ENCODE data around the gene AGFG2.

Gene AGFG2

GRCh38 chr7:100573691-100574361 is 34.8 kb downstream of the AGFG2 start, which contains the start of gene SAP25:
SAP25 (minus strand) TSS chr7:100573900; CDS start chr7:100573742, 158 bp downstream.
- DNase-seq, result no peak

GRCh38 chr7:100574362-100575205 is 35.6 kb downstream of the AGFG2 start:
- DNase-seq, result no peak

DNA sequence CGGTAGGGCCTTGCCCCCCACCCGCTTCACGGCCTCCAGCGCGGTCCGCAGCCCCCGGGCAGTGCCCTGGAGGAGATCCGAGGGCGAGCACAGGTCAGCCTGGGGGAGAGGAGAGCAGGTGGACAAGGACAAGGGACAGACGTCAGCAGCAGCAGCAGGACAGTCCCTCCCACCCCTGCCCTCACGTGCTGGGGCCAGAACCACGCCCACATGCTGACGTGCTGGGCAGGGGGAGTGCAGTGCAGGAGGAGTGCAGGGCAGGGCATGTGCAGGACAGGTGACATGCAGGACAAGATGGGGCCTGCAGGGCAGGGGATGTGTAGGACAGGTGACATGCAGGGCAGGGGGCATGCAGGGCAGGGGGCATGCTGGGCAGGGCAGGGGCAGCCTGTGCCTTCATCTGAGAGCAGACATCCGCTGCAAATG is 36.2 kb downstream of the AGFG2 start:
- no peak for DNase-seq

DNA sequence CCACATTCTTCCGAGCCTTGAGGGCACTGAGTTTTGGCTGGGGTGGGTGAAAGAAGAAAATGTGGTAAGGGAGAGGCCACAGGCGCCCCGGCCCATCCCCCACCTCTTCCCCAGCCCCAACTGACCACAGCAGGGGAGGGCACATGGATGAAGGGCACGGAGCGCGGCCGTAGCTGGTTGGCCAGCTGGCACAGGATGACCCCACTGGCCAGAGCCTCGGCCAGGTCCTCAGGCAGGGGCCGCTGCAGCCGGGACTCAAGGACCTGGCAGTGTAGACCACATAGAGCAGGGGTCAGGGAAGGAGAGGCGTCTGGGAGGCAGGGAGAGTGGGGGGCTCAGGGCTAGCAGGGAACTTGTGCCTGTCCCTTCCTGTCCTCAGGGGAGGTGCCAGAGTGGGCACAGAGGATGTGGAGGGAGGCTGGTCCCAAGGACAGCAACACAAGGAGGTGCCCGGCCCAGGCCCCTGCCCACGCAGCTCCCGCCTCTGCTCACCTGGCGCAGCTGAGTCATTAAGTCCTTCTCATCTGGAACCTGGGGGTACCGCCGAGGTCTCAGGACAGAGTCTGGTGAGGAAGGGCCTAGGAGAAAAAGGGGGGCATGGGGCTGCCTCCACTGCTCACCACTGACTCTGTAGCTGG is 36.9 kb downstream of the AGFG2 start:
- no peak for DNase-seq

- no peak for DNase-seq
Observed at GRCh38 chr7:100576384-100576993, 37.5 kb downstream of the AGFG2 start.

- no peak for DNase-seq
Observed at GRCh38 chr7:100577103-100577502, 38.1 kb downstream of the AGFG2 start.

GRCh38 chr7:100577507-100577906 is 38.5 kb downstream of the AGFG2 start:
- DNase-seq, result no peak

DNA sequence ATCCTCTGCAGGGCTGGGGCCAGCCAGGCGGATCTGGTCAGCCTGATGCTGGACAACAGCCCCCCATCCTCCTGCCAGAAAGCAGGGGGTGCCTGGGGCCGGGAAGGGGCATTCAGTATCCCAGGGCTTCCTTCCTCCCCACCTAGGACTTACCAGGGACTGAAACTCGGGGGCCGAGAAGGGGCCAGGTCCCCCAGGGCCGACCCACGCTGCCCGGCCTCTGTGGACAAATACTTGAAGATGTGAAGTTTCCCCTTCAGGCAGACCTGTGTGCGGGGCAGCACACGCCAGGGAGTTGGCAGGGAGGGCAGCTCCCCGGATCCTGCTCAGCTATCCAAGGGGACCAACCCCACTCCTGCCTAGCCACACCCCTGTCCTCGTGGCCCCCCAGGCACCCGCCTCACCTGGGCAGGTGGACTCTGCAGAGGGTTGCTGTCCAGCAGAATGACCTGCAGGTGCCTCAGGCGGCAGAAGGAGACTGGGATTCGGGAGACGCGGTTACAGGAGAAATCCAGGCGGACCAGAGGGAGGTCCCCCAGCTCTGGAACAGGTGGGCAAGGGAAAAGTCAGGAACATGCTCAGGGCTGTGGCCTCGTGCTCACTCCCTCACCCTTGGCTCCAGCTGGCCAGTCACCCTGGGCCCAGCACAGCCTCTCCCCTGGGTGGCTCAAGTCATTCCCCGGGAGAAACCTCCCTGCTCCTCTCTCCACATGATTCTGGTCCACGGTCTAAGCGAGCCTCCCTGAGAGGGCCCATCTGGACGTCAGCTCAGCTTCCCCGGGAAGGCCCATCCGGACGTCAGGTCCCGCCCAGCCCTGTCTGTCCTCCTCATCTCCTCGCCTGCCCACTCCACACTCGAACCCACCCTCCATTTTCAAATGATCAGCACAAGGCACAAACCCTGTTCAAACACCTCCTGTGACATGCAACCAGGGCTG is 39.5 kb downstream of the AGFG2 start:
- no peak for DNase-seq

GRCh38 chr7:100580466-100581283 is 41.7 kb downstream of the AGFG2 start:
- no peak for DNase-seq

- peak; percentile 33 for DNase-seq
Observed at GRCh38 chr7:100582041-100582579, 43.1 kb downstream of the AGFG2 start.

DNA sequence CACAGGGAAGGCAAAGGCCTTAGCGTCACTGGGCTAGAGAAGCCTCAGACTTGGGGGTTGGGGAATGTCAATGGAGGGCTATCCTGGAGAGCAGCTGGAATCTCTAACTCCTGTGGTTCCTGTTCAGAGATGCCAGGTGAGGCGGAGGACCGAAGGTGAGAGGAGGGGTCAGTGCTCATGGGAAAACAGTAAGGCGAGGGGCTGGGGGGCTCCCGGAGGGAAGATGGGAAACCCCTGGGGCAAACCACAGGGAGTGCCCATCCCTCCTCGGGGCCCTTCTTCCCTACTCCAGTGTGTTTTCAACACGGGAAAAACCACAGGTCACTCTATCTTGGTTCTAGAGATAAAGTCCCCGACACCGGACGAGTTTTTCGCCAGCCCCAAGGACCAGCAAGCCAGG is 43.6 kb downstream of the AGFG2 start:
- DNase-seq, result no peak

DNA sequence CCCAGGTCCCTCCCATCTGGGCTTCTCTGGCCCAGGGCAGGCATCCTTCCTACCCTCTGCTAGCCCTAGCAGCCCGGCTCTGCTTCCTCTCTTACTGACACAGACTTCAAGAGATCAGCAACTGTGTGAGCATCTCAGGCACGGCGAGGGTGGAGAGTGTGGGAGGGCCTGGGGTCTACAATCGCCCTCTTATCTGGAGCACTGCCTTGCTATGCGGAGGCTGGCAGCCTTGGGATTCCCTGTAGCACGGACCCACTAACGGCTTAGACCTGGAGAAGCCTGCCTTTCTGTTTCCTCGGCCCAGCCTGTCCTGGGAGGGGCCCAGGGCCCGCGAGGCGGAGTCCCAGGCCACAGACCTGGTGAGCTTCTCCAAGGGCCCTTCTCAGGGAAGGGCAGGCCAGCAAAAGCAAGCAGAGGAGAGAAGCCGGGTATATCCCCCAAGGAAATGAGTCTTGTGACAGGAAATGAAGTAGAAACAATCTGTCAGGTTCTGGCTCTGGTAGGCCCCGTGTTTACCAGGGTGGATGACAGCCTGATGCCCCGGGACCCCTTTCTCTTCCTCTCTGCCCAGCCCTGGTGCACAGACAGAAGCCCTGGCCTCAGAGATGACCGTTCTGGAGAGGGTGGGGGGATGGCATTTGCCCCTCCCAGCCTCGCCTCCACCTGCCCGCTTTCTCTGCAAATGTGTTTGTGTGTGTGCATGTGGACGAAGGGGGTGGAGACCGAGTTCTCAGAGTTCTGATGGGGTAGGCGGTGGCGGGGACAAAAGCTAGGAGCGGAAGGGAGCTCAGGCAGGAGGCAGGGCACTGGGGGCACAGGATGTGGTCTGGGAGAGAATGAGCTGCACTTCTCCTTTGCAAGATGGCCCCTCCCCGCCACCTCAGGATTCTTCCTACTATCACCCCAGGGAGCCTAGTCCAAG is 44.4 kb downstream of the AGFG2 start:
- DNase-seq, result no peak

DNA sequence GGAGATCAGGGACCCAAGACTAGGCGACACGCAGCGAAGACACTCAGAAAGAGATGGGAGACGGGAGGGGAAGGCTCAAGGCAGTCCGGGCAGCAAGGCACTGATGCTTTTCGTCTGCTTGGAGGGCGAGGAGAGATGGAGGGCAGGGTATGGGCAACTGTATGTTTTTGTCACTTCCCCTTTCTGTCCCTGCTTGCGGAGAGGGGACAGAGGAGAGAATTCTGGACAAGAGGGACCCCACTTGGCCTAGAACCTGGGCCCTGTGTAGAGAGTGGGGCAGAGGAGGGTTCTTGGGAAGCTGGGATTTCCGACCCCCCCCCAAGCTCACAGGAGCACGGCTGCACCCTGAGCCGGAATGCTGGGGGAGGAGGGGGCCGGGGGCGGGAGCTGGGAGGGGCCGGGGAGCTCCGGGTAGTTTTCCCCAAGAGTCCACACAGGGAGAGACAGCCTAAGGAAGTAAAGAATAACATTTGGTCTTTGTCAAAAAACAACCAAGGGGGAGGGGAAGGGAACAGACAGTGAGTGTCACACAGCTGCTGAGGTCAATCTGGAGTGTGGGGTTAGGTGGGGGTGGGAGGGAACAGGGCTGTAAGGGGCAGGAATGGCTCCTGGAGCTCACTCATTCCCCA is 45.2 kb downstream of the AGFG2 start:
- DNase-seq, result no peak

GRCh38 chr7:100584683-100585510 is 45.9 kb downstream of the AGFG2 start:
- peak; percentile 48 for DNase-seq

DNA sequence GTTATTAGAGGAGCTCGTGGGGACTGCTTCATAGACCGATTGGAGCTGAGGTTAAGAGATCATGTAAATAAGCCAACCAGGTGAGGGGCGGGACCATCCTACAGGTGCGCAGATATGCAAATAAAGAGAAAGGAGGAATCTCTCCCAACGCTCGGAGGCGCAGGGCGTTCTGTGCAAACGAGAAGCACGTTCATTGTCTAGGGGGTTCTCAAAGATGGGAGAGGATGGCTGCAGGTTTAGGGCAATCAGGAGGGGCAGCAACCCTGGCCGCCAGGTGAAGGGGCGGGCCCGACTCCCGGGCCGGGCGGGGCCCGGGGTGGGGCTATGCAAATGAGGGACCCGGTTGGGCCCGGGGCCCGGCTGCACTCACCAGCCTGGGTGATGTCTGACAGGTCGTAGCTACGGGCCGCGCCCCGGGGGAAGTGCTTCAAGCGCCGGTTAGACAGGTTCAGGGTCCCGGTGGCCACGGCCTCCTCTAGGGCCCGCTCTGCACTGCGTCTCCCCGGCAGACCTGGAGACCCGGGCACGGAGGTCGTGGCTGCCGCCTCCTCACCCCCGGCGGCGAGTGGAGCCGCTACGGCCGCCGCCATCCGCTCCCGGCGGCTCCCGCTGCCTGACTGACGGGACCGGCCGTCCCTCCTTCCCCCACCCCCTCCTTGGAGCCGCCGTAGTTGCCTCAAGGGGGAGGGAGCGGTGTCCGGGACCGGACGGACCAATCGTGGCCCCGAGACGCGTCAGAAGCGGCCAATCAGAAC is 46.7 kb downstream of the AGFG2 start, which contains the start of gene LRCH4:
Gene LRCH4, minus strand, starts transcription at position 619 of the 755 bp plus-strand sequence. Its CDS starts 29 bp downstream, at position 590.
- no peak for DNase-seq

GRCh38 chr7:100586266-100587025 is 47.4 kb downstream of the AGFG2 start, which contains the start of gene FBXO24:
FBXO24 (plus strand) TSS chr7:100586328; CDS start chr7:100586626, 298 bp downstream.
- DNase-seq, result peak; percentile 100
